PFSK-1 (cell line): Measurements from ENCODE around the gene SPESP1.

Experiments used
- POLR2AphosphoS5 ChIP-seq: IDR thresholded peaks from 2 replicates; pipeline ENCODE4 v1.6.1; 2012; ENCODE audit warnings: low read depth, mild to moderate bottlenecking, control low read depth, low read length, moderate library complexity
- SIN3A ChIP-seq: IDR thresholded peaks from 2 replicates; pipeline ENCODE4 v1.6.1; 2012; ENCODE audit warnings: mild to moderate bottlenecking, low read length, moderate library complexity, borderline replicate concordance; ENCODE audit not compliant: insufficient read depth
- TAF1 ChIP-seq: IDR thresholded peaks from 2 replicates; pipeline ENCODE4 v1.6.1; 2012; ENCODE audit warnings: low read length, control low read depth, borderline replicate concordance; ENCODE audit not compliant: insufficient read depth
- TF ChIP-seq, protein P1 (sequence below), 2 experiments: IDR thresholded peaks; 2 replicates each; pipeline versions ENCODE4 v1.6.1 to v1.8.0; 2011 to 2012; ENCODE audit warnings: low read depth in 2 of 2, low read length in 2 of 2, control low read depth in 1 of 2, inconsistent platforms in 1 of 2, mild to moderate bottlenecking in 1 of 2, moderate library complexity in 1 of 2; ENCODE audit not compliant: insufficient read depth in 1 of 2

- TF ChIP-seq POLR2AphosphoS5 (no peak), SIN3A (no peak), TAF1 (no peak)
- TF ChIP-seq, protein P1, sequence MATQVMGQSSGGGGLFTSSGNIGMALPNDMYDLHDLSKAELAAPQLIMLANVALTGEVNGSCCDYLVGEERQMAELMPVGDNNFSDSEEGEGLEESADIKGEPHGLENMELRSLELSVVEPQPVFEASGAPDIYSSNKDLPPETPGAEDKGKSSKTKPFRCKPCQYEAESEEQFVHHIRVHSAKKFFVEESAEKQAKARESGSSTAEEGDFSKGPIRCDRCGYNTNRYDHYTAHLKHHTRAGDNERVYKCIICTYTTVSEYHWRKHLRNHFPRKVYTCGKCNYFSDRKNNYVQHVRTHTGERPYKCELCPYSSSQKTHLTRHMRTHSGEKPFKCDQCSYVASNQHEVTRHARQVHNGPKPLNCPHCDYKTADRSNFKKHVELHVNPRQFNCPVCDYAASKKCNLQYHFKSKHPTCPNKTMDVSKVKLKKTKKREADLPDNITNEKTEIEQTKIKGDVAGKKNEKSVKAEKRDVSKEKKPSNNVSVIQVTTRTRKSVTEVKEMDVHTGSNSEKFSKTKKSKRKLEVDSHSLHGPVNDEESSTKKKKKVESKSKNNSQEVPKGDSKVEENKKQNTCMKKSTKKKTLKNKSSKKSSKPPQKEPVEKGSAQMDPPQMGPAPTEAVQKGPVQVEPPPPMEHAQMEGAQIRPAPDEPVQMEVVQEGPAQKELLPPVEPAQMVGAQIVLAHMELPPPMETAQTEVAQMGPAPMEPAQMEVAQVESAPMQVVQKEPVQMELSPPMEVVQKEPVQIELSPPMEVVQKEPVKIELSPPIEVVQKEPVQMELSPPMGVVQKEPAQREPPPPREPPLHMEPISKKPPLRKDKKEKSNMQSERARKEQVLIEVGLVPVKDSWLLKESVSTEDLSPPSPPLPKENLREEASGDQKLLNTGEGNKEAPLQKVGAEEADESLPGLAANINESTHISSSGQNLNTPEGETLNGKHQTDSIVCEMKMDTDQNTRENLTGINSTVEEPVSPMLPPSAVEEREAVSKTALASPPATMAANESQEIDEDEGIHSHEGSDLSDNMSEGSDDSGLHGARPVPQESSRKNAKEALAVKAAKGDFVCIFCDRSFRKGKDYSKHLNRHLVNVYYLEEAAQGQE (IDR thresholded peaks at IDR 0.05; ENCODE audit: insufficient read depth in 1 of 2, low read depth in 2 of 2, low read length in 2 of 2) = no peak
These were observed 56.0 kb downstream of the SPESP1 start for GRCh38 chr15:68986322-68986721.
